Retinal pigment epithelial cell (primary cell): ENCODE data around the gene FAM222B.
"Not testable (repeated sequence)": the region's sequence is repeated elsewhere in the genome, so short reads cannot be mapped to it uniquely, and the experiment has no call there.

Experiments
- DNase-seq: peaks from one replicate; pipeline ENCODE4 v3.0.0-alpha.2; 2010; ENCODE audit warnings: low read depth
- H3K4me3 ChIP-seq: 2 replicates; pipeline ENCODE4 v1.5.1; 2011; ENCODE audit warnings: mild to moderate bottlenecking, low read length, control low read depth, moderate library complexity
- TF ChIP-seq, protein P1 (sequence below): conservative IDR thresholded peaks from 2 replicates; pipeline ENCODE4 v1.5.1; 2011; ENCODE audit warnings: low read depth, low read length, control low read depth, inconsistent platforms

FAM222B gene

DNA sequence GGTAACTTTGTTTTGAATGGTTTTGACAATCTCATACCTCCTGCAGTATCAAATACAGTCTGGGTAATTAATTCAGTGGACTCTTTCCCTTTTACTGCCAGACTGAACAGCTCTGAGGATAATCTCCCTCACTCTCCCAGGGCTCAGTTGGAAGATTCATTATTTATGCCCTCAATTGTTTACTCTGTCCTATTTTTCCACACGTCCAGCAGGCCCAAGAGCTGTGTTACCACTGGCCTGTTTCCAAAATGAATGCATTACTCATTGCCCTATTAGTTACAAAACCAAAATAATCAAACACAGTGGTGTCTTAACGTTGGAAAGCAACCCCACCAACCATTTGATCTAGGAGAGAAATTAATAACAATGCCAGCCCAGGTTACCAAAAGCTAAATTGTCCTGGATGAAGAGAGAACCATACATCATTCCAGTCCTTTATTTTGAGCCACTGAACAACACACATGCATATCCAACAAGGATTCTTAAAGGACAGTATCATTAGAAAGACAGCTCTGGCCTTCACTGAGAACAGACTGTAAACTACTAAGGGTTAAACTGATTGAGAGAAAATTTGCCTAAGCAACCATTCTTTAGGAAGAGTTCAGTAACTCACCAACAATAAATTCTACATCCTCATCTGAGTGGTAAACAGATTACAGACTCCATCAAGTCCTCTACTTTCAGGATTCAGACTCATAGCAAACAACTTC lies 34.5 kb downstream of the FAM222B start:
- H3K4me3 ChIP-seq: peak overlapping the region; percentile 36
- TF ChIP-seq, protein P1, sequence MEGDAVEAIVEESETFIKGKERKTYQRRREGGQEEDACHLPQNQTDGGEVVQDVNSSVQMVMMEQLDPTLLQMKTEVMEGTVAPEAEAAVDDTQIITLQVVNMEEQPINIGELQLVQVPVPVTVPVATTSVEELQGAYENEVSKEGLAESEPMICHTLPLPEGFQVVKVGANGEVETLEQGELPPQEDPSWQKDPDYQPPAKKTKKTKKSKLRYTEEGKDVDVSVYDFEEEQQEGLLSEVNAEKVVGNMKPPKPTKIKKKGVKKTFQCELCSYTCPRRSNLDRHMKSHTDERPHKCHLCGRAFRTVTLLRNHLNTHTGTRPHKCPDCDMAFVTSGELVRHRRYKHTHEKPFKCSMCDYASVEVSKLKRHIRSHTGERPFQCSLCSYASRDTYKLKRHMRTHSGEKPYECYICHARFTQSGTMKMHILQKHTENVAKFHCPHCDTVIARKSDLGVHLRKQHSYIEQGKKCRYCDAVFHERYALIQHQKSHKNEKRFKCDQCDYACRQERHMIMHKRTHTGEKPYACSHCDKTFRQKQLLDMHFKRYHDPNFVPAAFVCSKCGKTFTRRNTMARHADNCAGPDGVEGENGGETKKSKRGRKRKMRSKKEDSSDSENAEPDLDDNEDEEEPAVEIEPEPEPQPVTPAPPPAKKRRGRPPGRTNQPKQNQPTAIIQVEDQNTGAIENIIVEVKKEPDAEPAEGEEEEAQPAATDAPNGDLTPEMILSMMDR: no peak
- DNase-seq: peak; percentile 81

DNA sequence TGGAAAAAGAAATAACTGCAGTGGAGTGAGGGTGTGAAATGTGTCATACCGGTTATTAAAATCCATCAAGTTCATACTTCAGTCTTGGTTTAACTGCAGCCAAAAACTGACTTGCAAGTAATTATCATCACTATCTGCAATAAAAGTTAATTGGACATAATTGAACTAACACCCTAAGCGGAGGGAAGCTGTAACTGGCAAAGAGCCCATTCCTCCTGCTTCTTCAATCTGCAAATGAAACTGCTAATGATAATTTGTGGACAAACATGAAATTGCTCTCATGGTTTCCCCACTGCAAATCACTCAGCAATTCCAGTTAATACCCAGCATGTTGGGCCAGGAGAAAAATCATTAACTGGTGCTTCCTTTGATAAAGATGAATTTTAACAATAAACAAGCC lies 46.5 kb downstream of the FAM222B start:
- DNase-seq: no peak
- no peak overlapping the region for H3K4me3 ChIP-seq
- TF ChIP-seq, protein P1: no peak

DNA sequence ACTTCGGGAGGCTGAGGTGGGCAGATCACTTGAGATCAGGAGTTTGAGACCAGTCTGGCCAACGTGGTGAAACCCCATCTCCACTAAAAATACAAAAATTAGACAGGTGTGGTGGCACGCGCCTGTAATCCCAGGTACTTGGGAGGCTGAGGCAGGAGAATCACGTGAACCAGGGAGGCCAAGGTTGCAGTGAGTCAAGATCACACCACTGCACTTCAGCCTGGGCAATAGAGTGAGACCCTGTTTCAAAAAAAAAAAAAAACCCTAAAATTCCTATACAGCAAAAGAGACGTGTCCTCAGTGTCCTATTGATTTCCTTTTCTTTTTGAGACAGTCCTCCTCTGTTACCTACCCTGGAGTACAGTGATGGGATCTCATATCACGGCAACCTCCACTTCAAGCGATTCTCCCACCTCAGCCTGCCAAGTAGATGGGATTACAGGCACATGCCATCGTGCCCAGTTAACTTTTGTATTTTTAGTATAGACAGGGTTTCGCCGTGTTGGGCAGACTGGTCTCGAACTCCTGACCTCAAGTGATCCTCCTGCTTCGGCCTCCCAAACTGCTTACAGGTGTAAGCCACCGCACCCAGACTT lies 47.6 kb downstream of the FAM222B start:
- DNase-seq, H3K4me3 ChIP-seq: not testable (repeated sequence)

DNA sequence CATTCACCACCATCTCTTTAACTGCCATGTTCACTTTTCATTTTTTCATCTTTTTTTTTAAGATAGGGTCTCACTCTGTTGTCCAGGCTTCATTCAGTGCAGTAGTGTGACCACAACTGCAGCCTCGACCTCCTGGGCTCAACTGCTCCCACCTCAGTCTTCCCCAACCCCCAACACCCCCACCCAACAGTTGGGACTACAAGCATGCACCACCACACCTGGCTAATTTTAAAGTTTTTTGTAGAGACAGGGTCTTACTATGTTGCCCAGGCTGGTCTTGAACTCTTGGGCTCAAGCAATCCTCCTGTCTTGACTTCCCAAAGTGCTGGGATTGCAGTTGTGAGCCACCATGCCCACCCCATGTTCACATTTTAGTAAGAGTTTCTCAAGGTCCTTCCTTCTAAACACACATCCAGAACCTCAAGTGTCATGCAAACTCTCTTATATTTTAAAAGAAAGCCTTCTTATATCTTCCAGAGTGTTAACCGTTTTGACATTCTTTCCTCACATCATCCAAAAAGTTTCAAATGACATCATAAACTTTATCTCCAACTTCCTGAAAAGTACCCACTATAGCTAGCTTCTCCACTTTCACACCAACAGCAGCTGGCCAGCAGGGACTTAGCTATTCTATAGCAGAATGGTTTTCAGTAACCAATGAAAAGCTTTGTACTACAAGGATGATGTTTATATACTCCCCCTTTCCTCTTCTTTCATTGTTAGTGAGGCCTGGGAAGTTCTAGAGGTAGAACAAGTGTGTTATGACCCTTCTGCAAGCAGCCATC lies 49.5 kb downstream of the FAM222B start:
- no peak for DNase-seq
- TF ChIP-seq, protein P1: no peak
- H3K4me3 ChIP-seq: no peak overlapping the region

DNA sequence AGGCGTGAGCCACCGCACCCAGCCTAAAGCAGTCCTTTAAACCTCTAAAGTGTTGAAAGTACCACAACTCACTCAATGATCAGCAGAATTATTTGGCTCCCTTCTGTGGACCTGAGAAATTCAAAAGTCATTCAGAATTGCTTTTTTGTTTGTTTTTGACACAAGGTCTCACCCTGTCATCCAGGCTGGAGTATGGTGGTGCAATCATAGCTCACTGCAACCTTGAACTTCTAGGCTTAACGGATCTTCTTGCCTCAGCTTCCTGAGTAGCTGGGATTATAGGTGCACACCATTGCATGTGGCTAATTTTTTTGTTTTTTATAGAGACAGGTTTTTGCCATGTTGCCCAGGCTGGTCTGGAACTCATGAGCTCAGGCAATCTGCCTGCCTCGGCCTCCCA lies 54.5 kb downstream of the FAM222B start:
- DNase-seq: no peak
- TF ChIP-seq, protein P1: no peak
- H3K4me3 ChIP-seq: no peak overlapping the region

DNA sequence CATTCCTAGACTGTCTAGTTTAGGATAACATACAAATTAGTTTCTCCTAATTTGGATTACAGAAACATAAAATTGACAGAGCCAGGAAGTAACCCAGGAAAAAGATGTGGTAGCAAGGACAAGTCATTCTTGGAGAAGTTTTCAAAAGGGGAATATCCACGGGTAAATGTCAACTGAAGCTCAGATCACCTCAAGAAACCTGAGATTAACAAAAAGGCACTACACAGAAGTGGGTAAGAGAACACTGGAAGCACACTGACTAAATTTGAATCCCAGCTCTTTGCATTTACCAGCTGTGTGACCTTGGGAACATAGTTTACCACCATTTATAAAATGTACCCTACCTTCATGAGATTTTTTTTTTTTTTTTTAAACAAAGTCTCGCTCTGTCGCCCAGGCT lies 59.4 kb downstream of the FAM222B start:
- no peak for DNase-seq
- no peak overlapping the region for H3K4me3 ChIP-seq
- TF ChIP-seq, protein P1: no peak

DNA sequence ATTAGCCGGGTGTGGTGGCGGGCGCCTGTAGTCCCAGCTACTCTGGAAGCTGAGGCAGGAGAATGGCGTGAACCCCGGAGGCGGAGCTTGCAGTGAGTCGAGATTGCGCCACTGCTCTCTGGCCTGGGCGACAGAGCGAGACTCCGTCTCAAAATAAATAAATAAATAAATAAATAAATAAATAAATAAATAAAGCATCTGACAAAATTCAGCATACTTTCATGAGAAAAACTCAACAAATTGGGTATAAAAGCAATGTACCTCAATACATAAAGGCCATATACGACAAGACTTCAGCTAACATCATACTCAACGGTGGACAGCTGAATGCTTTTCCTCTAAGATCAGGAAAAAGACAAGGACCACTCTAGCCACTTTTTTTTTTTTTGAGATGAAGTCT lies 63.0 kb downstream of the FAM222B start:
- not testable (repeated sequence) for DNase-seq, H3K4me3 ChIP-seq

DNA sequence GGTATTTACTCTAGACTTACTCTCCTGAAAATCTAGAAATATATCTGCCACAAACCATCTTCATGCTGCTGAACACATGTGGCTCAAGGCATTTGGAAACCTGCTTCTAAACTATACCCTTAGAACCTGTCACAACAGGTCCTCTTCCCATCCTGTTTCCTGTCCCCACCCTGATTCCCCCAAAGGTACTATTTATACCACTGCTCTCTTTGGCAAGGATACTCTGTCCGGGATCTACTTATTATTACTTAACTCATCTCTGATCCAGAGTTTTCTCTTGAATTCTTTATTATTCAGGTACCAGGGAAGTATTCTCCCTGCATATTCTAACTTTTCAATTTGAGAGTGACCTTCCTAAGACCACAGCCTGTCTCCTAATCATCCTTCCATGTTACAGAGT lies 65.4 kb downstream of the FAM222B start:
- TF ChIP-seq, protein P1: no peak
- no peak overlapping the region for H3K4me3 ChIP-seq
- DNase-seq: no peak
